Adrenal gland (tissue), 5 donors: ENCODE data around the gene RUVBL1.

Experiments used
- POLR2A ChIP-seq, 2 donors: fragments of 450-650 bp; IDR thresholded peaks; one replicate each; pipeline ENCODE4 v1.6.1; 2017; ENCODE audit warnings: antibody characterized with exemption in 2 of 2, mild to moderate bottlenecking in 2 of 2, moderate library complexity in 1 of 2
- TF ChIP-seq, protein P1 (sequence below), 6 experiments: fragments of 450-650 bp in 4 of 6; fragments of 200-600 bp in 2 of 6; sonication (generic) in 1 of 6; IDR thresholded peaks; 1 replicate in 5 of 6; 2 replicates in 1 of 6; pipeline versions ENCODE4 v1.5.1 to v1.8.0; 2016 to 2021; ENCODE audit warnings: antibody characterized with exemption in 6 of 6, mild to moderate bottlenecking in 2 of 6, moderate library complexity in 1 of 6
- donor health status: DM: no; HTN: no; CAD: no.

DNA sequence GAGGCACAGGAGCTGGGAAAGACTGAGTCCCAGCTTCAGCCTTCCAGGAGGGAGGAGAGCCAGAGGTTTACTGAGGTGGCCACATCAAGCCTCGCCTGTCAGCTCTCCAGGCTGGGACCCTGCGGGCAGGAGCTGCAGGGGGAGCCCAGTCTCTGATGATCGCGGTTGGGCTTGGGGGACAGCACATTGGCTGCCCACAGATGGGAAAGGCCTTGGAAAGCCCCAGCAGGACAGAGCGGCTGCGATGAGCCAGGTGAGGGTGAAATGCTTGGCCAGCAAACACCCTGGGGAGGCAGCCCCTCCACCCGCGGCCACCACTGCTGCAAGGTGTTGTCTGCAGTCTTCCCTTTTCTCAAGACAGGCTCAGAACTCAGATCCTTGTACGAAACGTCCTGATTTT lies 40.2 kb downstream of the RUVBL1 start:
- TF ChIP-seq, protein P1, sequence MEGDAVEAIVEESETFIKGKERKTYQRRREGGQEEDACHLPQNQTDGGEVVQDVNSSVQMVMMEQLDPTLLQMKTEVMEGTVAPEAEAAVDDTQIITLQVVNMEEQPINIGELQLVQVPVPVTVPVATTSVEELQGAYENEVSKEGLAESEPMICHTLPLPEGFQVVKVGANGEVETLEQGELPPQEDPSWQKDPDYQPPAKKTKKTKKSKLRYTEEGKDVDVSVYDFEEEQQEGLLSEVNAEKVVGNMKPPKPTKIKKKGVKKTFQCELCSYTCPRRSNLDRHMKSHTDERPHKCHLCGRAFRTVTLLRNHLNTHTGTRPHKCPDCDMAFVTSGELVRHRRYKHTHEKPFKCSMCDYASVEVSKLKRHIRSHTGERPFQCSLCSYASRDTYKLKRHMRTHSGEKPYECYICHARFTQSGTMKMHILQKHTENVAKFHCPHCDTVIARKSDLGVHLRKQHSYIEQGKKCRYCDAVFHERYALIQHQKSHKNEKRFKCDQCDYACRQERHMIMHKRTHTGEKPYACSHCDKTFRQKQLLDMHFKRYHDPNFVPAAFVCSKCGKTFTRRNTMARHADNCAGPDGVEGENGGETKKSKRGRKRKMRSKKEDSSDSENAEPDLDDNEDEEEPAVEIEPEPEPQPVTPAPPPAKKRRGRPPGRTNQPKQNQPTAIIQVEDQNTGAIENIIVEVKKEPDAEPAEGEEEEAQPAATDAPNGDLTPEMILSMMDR (IDR thresholded peaks at IDR 0.05): no peak
- no peak for TF ChIP-seq POLR2A (IDR thresholded peaks at IDR 0.05)
